VCaP (cell line): Measurements from ENCODE around the gene DMBT1.

ENCODE experiments used
- H3K27ac ChIP-seq: fragments of 450-650 bp; 2 replicates; pipeline ENCODE4 v1.5.1; 2017
- CTCF ChIP-seq: fragments of 450-650 bp; conservative IDR thresholded peaks from 2 replicates; pipeline ENCODE4 v1.5.1; 2017; ENCODE audit warnings: mild to moderate bottlenecking, moderate library complexity

DMBT1 gene

GRCh38 chr10:122549636-122550035 lies 10.9 kb upstream of the DMBT1 start:
- no peak overlapping the region for H3K27ac ChIP-seq
- TF ChIP-seq CTCF, result no peak

DNA sequence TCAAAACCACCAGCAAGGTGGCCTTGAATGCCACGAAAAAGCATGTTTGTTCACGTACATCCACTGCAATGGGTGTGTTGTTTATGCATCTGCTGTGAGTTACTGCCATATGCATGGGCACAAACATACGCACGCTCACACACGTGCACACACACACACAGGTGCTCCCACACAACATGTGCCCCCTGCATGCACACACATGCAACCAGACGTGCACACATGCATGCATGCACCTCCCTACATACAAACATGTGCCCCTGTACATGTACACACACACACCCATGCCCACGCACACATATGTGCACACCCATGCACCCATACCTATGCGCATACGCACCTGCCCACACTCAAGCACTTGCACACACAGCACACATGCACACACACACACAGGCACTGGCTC lies 10.1 kb upstream of the DMBT1 start:
- TF ChIP-seq CTCF, result no peak
- H3K27ac ChIP-seq, result no peak overlapping the region

GRCh38 chr10:122550983-122551382 lies 9.6 kb upstream of the DMBT1 start:
- TF ChIP-seq CTCF, result no peak
- no peak overlapping the region for H3K27ac ChIP-seq

GRCh38 chr10:122551450-122551849 lies 9.1 kb upstream of the DMBT1 start:
- no peak overlapping the region for H3K27ac ChIP-seq
- no peak for TF ChIP-seq CTCF

- no peak overlapping the region for H3K27ac ChIP-seq
- TF ChIP-seq CTCF, result no peak
Measured at GRCh38 chr10:122553341-122553740, 7.2 kb upstream of the DMBT1 start.

DNA sequence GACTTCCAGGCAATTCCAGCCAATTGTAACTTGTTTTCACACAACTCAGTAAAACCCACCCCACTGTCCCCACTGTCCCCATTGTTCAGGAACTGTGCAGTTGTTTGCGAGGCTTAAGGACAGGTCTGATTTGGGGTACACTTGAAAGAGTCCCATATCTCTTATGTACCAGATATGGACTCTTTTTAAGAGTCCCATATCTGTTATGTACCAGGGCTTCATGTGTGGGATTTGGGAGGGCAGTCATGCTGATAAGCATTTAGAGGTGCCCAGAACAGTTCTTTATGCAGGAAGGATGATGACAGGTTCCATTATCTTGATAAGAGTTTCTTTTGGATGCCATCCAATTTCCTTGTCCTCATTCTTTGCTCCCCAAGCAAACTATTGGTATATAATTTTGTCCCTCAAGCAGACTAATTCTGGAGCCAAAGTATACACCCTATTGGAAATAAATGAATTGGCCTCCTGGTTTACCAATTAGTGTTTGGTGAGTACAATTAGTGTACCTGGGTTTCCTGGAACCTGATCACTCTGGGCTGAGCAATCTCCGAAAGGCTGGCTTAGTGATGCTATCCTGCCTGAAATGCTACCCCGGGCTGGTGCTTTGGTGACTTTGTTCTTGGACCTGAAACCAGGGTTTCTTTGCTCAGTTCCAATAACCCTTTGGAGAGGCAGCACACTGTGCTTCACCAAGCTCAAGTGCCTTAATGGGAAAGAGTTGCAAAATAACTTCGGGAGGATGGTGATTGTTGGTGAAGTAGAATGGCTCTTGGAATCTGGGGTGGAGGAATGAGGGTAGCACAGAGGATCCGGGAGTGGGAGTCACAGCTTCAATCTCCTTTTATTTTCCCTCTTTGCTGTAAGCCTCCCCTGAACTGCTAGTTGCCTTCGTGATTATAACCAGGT lies 6.2 kb upstream of the DMBT1 start:
- H3K27ac ChIP-seq, result no peak overlapping the region
- no peak for TF ChIP-seq CTCF

- TF ChIP-seq CTCF, result no peak
- no peak overlapping the region for H3K27ac ChIP-seq
Measured at GRCh38 chr10:122555442-122555841, 5.1 kb upstream of the DMBT1 start.
